Measurements from ENCODE around the gene FBXL7. TPM values are rescaled to one million over a fixed set of nuclear protein-coding genes. Genes with fewer than 3 reads are reported as not detected.

Gene FBXL7
- total RNA-seq, 1 experiment from 2014 or later: not detected

DNA sequence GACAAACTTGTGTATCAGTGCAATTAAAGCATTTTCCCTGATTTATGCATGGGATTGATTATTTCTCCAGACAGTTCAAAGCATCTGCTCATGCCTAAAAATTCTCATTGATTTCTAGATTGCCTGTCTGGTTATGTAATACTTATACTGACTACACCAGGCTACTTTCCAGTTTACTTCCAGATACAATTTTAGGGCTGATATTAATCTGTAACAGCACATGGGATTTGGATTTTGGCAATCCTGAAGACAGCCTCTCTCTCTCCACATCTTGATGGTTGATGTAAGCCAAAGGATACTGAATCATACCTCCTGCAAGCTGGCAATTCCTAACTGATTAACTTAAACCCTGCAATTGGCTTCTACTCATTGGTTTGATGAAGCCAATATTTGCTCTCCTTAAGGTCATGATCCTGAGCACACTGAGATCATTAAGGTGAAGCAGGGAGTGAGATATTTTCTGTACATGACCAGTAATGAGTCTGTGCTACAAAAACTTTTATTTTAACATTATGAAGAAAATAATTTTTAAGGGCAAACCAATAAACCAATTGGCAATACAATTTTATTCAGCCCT, 25.7 kb upstream of the FBXL7 start:
- ATAC-seq (no peak), DNase-seq (ENCODE audit: low read depth, low spot score) (no peak)
- in situ Hi-C loops (cut with HindIII; ENCODE audit: low pct_unique_long_range_greater_than_20kb, low sequenced_read_pairs): no loop called here
- Histone ChIP-seq H3K9me3 (ENCODE audit: control insufficient read depth, insufficient read depth, low read depth, low read length) (no peaks in the 10 kb centered on the region), H3K4me3 (ENCODE audit: low read depth in 2 of 2, low read length in 2 of 2) (no peak overlapping the region), H3K4me1 (ENCODE audit: control insufficient read depth, insufficient read depth, low read length) (no peaks in the 10 kb centered on the region), H3K36me3 (ENCODE audit: control insufficient read depth, insufficient read depth, low read length) (no peaks in the 10 kb centered on the region), H3K27me3 (ENCODE audit: control insufficient read depth, insufficient read depth, low read length) (no peaks in the 10 kb centered on the region), H3K27ac (ENCODE audit: low read length) (no peak overlapping the region)
- no TSS peak for BruUV-seq (replicated peaks)
- intact Hi-C loops (cut with micrococcal nuclease; ENCODE audit: unreplicated experiment): no loop called here
- ChIA-PET POLR2A (no interaction called here), CTCF (no interaction called here)
- TF ChIP-seq, protein P1, sequence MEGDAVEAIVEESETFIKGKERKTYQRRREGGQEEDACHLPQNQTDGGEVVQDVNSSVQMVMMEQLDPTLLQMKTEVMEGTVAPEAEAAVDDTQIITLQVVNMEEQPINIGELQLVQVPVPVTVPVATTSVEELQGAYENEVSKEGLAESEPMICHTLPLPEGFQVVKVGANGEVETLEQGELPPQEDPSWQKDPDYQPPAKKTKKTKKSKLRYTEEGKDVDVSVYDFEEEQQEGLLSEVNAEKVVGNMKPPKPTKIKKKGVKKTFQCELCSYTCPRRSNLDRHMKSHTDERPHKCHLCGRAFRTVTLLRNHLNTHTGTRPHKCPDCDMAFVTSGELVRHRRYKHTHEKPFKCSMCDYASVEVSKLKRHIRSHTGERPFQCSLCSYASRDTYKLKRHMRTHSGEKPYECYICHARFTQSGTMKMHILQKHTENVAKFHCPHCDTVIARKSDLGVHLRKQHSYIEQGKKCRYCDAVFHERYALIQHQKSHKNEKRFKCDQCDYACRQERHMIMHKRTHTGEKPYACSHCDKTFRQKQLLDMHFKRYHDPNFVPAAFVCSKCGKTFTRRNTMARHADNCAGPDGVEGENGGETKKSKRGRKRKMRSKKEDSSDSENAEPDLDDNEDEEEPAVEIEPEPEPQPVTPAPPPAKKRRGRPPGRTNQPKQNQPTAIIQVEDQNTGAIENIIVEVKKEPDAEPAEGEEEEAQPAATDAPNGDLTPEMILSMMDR (IDR thresholded peaks at IDR 0.05): no peak
- TF ChIP-seq SIN3A (IDR thresholded peaks at IDR 0.05; ENCODE audit: borderline replicate concordance, insufficient read depth, low read depth, low read length) (no peak), TCF7L2 (IDR thresholded peaks at IDR 0.05; ENCODE audit: low read depth, low read length) (no peak), POLR2AphosphoS5 (IDR thresholded peaks at IDR 0.05; ENCODE audit: low read depth, low read length) (no peak)
- TF ChIP-seq, protein P2, sequence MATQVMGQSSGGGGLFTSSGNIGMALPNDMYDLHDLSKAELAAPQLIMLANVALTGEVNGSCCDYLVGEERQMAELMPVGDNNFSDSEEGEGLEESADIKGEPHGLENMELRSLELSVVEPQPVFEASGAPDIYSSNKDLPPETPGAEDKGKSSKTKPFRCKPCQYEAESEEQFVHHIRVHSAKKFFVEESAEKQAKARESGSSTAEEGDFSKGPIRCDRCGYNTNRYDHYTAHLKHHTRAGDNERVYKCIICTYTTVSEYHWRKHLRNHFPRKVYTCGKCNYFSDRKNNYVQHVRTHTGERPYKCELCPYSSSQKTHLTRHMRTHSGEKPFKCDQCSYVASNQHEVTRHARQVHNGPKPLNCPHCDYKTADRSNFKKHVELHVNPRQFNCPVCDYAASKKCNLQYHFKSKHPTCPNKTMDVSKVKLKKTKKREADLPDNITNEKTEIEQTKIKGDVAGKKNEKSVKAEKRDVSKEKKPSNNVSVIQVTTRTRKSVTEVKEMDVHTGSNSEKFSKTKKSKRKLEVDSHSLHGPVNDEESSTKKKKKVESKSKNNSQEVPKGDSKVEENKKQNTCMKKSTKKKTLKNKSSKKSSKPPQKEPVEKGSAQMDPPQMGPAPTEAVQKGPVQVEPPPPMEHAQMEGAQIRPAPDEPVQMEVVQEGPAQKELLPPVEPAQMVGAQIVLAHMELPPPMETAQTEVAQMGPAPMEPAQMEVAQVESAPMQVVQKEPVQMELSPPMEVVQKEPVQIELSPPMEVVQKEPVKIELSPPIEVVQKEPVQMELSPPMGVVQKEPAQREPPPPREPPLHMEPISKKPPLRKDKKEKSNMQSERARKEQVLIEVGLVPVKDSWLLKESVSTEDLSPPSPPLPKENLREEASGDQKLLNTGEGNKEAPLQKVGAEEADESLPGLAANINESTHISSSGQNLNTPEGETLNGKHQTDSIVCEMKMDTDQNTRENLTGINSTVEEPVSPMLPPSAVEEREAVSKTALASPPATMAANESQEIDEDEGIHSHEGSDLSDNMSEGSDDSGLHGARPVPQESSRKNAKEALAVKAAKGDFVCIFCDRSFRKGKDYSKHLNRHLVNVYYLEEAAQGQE (IDR thresholded peaks at IDR 0.05; ENCODE audit: insufficient read depth in 1 of 2, low read depth in 2 of 2, low read length in 1 of 2): no peak

DNA sequence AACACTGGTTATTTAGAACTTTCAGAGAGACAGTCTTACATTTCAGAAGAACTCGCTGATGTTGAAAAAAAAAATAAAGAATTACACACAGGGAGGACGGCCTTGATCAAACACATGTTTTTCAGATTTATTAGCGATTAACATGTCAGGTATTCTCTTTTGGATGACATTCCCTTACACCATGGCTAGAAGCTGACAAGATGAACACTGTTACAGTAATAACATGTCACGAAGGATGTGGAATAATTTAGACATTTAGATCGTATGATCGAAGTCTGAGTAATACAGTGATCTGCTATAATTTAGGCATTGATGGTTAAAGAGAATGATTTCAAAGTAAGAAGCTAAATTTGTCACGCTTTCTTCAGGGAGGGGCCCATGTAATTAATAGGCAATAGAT, 24.6 kb upstream of the FBXL7 start:
- no TSS peak for BruUV-seq (replicated peaks)
- H3K36me3 ChIP-seq (ENCODE audit: control insufficient read depth, insufficient read depth, low read length): no peaks in the 10 kb centered on the region
- CTCF ChIA-PET: no interaction called here
- no peaks in the 10 kb centered on the region for H3K9me3 ChIP-seq (ENCODE audit: control insufficient read depth, insufficient read depth, low read depth, low read length)
- no peaks in the 10 kb centered on the region for H3K4me1 ChIP-seq (ENCODE audit: control insufficient read depth, insufficient read depth, low read length)
- no peak overlapping the region for H3K27ac ChIP-seq (ENCODE audit: low read length)
- no peak for ATAC-seq
- H3K27me3 ChIP-seq (ENCODE audit: control insufficient read depth, insufficient read depth, low read length): no peaks in the 10 kb centered on the region
- TF ChIP-seq, protein P1 (IDR thresholded peaks at IDR 0.05): no peak
- TF ChIP-seq, protein P2 (IDR thresholded peaks at IDR 0.05; ENCODE audit: insufficient read depth in 1 of 2, low read depth in 2 of 2, low read length in 1 of 2): no peak
- TF ChIP-seq TCF7L2 (IDR thresholded peaks at IDR 0.05; ENCODE audit: low read depth, low read length) (no peak), SIN3A (IDR thresholded peaks at IDR 0.05; ENCODE audit: borderline replicate concordance, insufficient read depth, low read depth, low read length) (no peak), POLR2AphosphoS5 (IDR thresholded peaks at IDR 0.05; ENCODE audit: low read depth, low read length) (no peak)
- H3K4me3 ChIP-seq (ENCODE audit: low read depth in 2 of 2, low read length in 2 of 2): no peak overlapping the region
- no peak for DNase-seq (ENCODE audit: low read depth, low spot score)
- POLR2A ChIA-PET: no interaction called here
- in situ Hi-C loops (cut with HindIII; ENCODE audit: low pct_unique_long_range_greater_than_20kb, low sequenced_read_pairs): no loop called here
- intact Hi-C loops (cut with micrococcal nuclease; ENCODE audit: unreplicated experiment): no loop called here

All from Panc1 (cell line).